Pancreas (tissue), 10 donors: ENCODE measurements around the gene E2F2. TPM values are rescaled to one million over a fixed set of nuclear protein-coding genes. Genes with fewer than 3 reads are reported as not detected.
"Not testable (repeated sequence)": the region's sequence is repeated elsewhere in the genome, so short reads cannot be mapped to it uniquely, and the experiment has no call there.

Experiments
- ATAC-seq, 4 donors: fragments of 200-7000 bp; cut with Tn5 transposase; one replicate each; pipeline versions ENCODE4 v1.8.0 to v1.9.1; 2020; ENCODE audit warnings: mild to moderate bottlenecking in 4 of 4, moderate library complexity in 4 of 4
- DNase-seq, 6 donors: peaks; one replicate each; pipeline ENCODE4 v3.0.0-alpha.2; 2020
- FAIRE-seq: peaks from 2 replicates; lab custom pipeline; 2012; peaks lifted over from hg19 to GRCh38; lab: Jason Lieb, UNC
- H3K27ac ChIP-seq, 4 donors: fragments of 200-600 bp; sonication (generic); 1 replicate in 3 of 4; 2 replicates in 1 of 4; pipeline versions ENCODE4 v1.5.0 to v1.8.0; 2020
- H3K27me3 ChIP-seq, 4 donors: fragments of 200-600 bp; one replicate each; pipeline ENCODE4 v1.8.0; 2021
- H3K36me3 ChIP-seq, 3 donors: fragments of 200-600 bp; sonication (generic) in 1 of 3; one replicate each; pipeline versions ENCODE4 v1.5.0 to v1.8.0; 2020 to 2021
- H3K4me1 ChIP-seq, 3 donors: fragments of 200-600 bp; one replicate each; pipeline ENCODE4 v1.8.0; 2021
- H3K4me3 ChIP-seq, 4 donors: fragments of 200-600 bp; sonication (generic) in 2 of 4; one replicate each; pipeline versions ENCODE4 v1.5.0 to v1.8.0; 2020 to 2021
- H3K9me3 ChIP-seq, 4 donors: fragments of 200-600 bp; one replicate each; pipeline ENCODE4 v1.8.0; 2021
- CTCF ChIP-seq, 4 donors: fragments of 200-600 bp; sonication (generic) in 3 of 4; IDR thresholded peaks; one replicate each; pipeline versions ENCODE4 v1.5.0 to v1.8.0; 2021; ENCODE audit warnings: antibody characterized with exemption in 4 of 4
- WGBS, 2 donors: extraction: QIAGEN DNeasy Blood & Tissue Kit; methylation state at CpG; one replicate each; pipeline ENCODE4 v1.1.7; 2013; 5-methylcytosine and 5-hydroxymethylcytosine counted together
- intact Hi-C, 3 donors: fragments of 100-400 bp; cut with DNase I; formaldehyde crosslinking; loops; one replicate each; pipeline versions ENCODE4 v1.11.1 to v1.14.2; 2022
- polyA plus RNA-seq, 2 donors: library from polyadenylated mRNA; stranded (reverse); fragments of 200-250 nt; gene quantifications; one replicate each; pipeline ENCODE4 v1.2.3, GENCODE V29; 2013
- total RNA-seq, 6 donors: library from RNA; stranded (reverse); fragmentation: NEBNext Ultra II Directional in 4 of 6; extraction: Animal tissue kit (Norgen Biotek cat#: 25700) in 4 of 6; gene quantifications; one replicate each; pipeline versions ENCODE4 v1.2.1 to v1.2.4, GENCODE V29; 2021 to 2023
- donor health status: healthy with polysubstance abuse.
- donor health status: DM: no; HTN: no; CAD: no; lungs with moderate emphysema.
- donor health status: DM: no; HTN: no; CAD: no.
- donor health status: control.
- donor health status: control.
- donor health status: Bipolar disorder and iron deficiency.
- donor health status: DM: yes; HTN: yes; CAD: no.
- donor health status: DM: no; HTN: no; CAD: no.
- donor health status: DM: no; HTN: no; CAD: no.
- donor health status: DM: yes; HTN: yes; CAD: no.

E2F2 gene
- total and polyA plus RNA-seq, 8 donors = 0.04 to 0.40 (median 0.15) TPM; not detected in 2

- WGBS, 2 donors = 67 to 72% methylated on average over 3 of the region's 3 CpGs
- no peak for DNase-seq
- no peak for TF ChIP-seq CTCF (IDR thresholded peaks at IDR 0.05)
- ATAC-seq = peak in 3 of 4 donors; percentile 28 to 62 (median 39)
- no peak overlapping the region for H3K27ac ChIP-seq
- no peaks in the 10 kb centered on the region for H3K9me3 ChIP-seq
- H3K36me3 ChIP-seq = no peaks in the 10 kb centered on the region
- H3K4me1 ChIP-seq = no peaks in the 10 kb centered on the region
- no peak overlapping the region for H3K4me3 ChIP-seq
- H3K27me3 ChIP-seq = no peaks in the 10 kb centered on the region
- intact Hi-C loops = no loop called here
- no peak for FAIRE-seq
Measured at GRCh38 chr1:23497777-23498439, 33.1 kb downstream of the E2F2 start.

GRCh38 chr1:23496490-23497181, 34.4 kb downstream of the E2F2 start:
- H3K36me3 ChIP-seq = no peaks in the 10 kb centered on the region
- no peaks in the 10 kb centered on the region for H3K4me1 ChIP-seq
- no peak for TF ChIP-seq CTCF (IDR thresholded peaks at IDR 0.05)
- 74 to 76% methylated on average over 7 of the region's 7 CpGs for WGBS, 2 donors
- no peak for FAIRE-seq
- DNase-seq = peak in 1 of 6 donors; percentile 4
- intact Hi-C loops = no loop called here
- ATAC-seq = peak in 3 of 4 donors; percentile 19 to 30 (median 21)
- H3K4me3 ChIP-seq = no peak overlapping the region
- H3K9me3 ChIP-seq = no peaks in the 10 kb centered on the region
- H3K27me3 ChIP-seq = no peaks in the 10 kb centered on the region
- H3K27ac ChIP-seq = no peak overlapping the region

GRCh38 chr1:23494836-23495235, 36.2 kb downstream of the E2F2 start:
- H3K27me3 ChIP-seq, H3K4me3 ChIP-seq, DNase-seq, ATAC-seq, H3K4me1 ChIP-seq, H3K9me3 ChIP-seq, FAIRE-seq, intact Hi-C loops, H3K36me3 ChIP-seq, H3K27ac ChIP-seq: not testable (repeated sequence)
- WGBS, 2 donors = 78 to 92% methylated on average over 6 of the region's 6 CpGs

- not testable (repeated sequence) for DNase-seq
Measured at GRCh38 chr1:23492776-23493175, 38.3 kb downstream of the E2F2 start.

DNA sequence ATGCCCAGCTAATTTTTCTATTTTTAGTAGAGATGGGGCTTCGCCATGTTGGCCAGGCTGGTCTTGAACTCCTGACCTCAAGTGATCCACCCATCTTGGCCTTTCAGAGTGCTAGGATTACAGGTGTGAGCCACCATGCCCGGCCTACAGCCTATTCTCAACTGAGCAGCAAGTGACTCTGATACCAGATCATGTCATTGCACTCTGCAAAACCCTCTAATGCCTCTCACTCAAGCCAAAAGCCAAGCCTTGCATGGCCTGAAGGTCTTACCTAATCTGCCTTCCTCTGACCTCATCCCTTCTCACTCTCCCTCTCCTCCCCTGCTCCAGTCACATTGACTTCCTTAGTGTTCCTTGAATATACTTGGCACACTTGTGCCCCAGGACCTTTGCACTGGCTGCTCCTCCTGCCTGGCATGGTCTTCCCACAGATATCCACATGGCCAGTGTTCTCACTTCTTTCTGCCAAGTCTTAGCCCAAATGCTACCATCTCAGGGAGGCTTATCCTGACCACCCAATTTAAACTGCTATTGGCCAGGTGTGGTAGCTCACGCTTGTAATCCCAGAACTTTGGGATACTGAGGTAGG, 38.8 kb downstream of the E2F2 start:
- FAIRE-seq = no peak
- Histone ChIP-seq H3K4me1 (peaks cover 0 to 4% (median 0%) of the 10 kb centered on the region in 3 donors), H3K4me3 (no peak overlapping the region), H3K27ac (no peak overlapping the region), H3K9me3 (no peaks in the 10 kb centered on the region), H3K36me3 (no peaks in the 10 kb centered on the region), H3K27me3 (no peaks in the 10 kb centered on the region)
- no peak for ATAC-seq
- DNase-seq = no peak
- 95 to 96% methylated on average over 3 of the region's 3 CpGs for WGBS, 2 donors
- TF ChIP-seq CTCF (IDR thresholded peaks at IDR 0.05) = no peak
- intact Hi-C loops = no loop called here

More at GRCh38 chr1:23492776-23493175, 38.3 kb downstream of the E2F2 start:
- H3K4me3 ChIP-seq, H3K27me3 ChIP-seq, H3K9me3 ChIP-seq, ATAC-seq, intact Hi-C loops, H3K4me1 ChIP-seq, H3K27ac ChIP-seq, FAIRE-seq, H3K36me3 ChIP-seq: not testable (repeated sequence)
- WGBS, 2 donors = 92 to 97% methylated on average over 6 of the region's 6 CpGs
